ENCODE results near the gene REPIN1.

The REPIN1 gene

GRCh38 chr7:150338166-150338829, 30.3 kb upstream of the REPIN1 start:
- no peaks in the 10 kb centered on the region for H3K9me3 ChIP-seq (ENCODE audit: insufficient read depth, low read length)
- H3F3A ChIP-seq (ENCODE audit: insufficient read depth), result no peaks in the 10 kb centered on the region
- H3K4me2 ChIP-seq (ENCODE audit: low read depth, low read length, poor library complexity, severe bottlenecking), result no peak overlapping the region
- no peak overlapping the region for H3K4me3 ChIP-seq (ENCODE audit: insufficient read depth, low read length, poor library complexity, severe bottlenecking)
- H3K9ac ChIP-seq (ENCODE audit: low read length), result no peak overlapping the region
- H3K27me3 ChIP-seq (ENCODE audit: low read length), result no peaks in the 10 kb centered on the region
- TF ChIP-seq EZH2phosphoT487 (conservative IDR thresholded peaks at IDR 0.05; ENCODE audit: low read length) (no peak), CTCF (IDR thresholded peaks at IDR 0.05; ENCODE audit: insufficient read depth, low read length, poor library complexity, severe bottlenecking) (no peak)
- no peaks in the 10 kb centered on the region for H3K9me2 ChIP-seq (replicated peaks; ENCODE audit: insufficient read depth, low read length)
- H3K27ac ChIP-seq (ENCODE audit: low read depth, low read length), result no peak overlapping the region
- H4K20me1 ChIP-seq (ENCODE audit: low read depth, low read length), result no peaks in the 10 kb centered on the region
- H3K36me3 ChIP-seq (ENCODE audit: low read length), result no peaks in the 10 kb centered on the region
- no peak overlapping the region for H2AFZ ChIP-seq (ENCODE audit: low read depth, low read length, severe bottlenecking)
- no peaks in the 10 kb centered on the region for H3K79me2 ChIP-seq (ENCODE audit: insufficient read depth, low read length)

- Histone ChIP-seq H3F3A (ENCODE audit: insufficient read depth) (no peaks in the 10 kb centered on the region), H3K27ac (ENCODE audit: low read depth, low read length) (no peak overlapping the region), H2AFZ (ENCODE audit: low read depth, low read length, severe bottlenecking) (no peak overlapping the region), H3K9me3 (ENCODE audit: insufficient read depth, low read length) (no peaks in the 10 kb centered on the region), H3K79me2 (ENCODE audit: insufficient read depth, low read length) (no peaks in the 10 kb centered on the region), H3K9me2 (replicated peaks; ENCODE audit: insufficient read depth, low read length) (no peaks in the 10 kb centered on the region), H3K27me3 (ENCODE audit: low read length) (no peaks in the 10 kb centered on the region), H3K36me3 (ENCODE audit: low read length) (no peaks in the 10 kb centered on the region), H3K4me3 (ENCODE audit: insufficient read depth, low read length, poor library complexity, severe bottlenecking) (no peak overlapping the region), H4K20me1 (ENCODE audit: low read depth, low read length) (no peaks in the 10 kb centered on the region), H3K9ac (ENCODE audit: low read length) (no peak overlapping the region), H3K4me2 (ENCODE audit: low read depth, low read length, poor library complexity, severe bottlenecking) (no peak overlapping the region)
- no peak for TF ChIP-seq CTCF (IDR thresholded peaks at IDR 0.05; ENCODE audit: insufficient read depth, low read length, poor library complexity, severe bottlenecking)
- no peak for TF ChIP-seq EZH2phosphoT487 (conservative IDR thresholded peaks at IDR 0.05; ENCODE audit: low read length)
Observed at GRCh38 chr7:150339409-150339809, 29.2 kb upstream of the REPIN1 start.

GRCh38 chr7:150340024-150340749, 28.4 kb upstream of the REPIN1 start:
- no peaks in the 10 kb centered on the region for H3K36me3 ChIP-seq (ENCODE audit: low read length)
- H2AFZ ChIP-seq (ENCODE audit: low read depth, low read length, severe bottlenecking), result no peak overlapping the region
- H3K9me2 ChIP-seq (replicated peaks; ENCODE audit: insufficient read depth, low read length), result no peaks in the 10 kb centered on the region
- H3K9ac ChIP-seq (ENCODE audit: low read length), result no peak overlapping the region
- TF ChIP-seq EZH2phosphoT487 (conservative IDR thresholded peaks at IDR 0.05; ENCODE audit: low read length) (no peak), CTCF (IDR thresholded peaks at IDR 0.05; ENCODE audit: insufficient read depth, low read length, poor library complexity, severe bottlenecking) (no peak)
- no peaks in the 10 kb centered on the region for H3K27me3 ChIP-seq (ENCODE audit: low read length)
- no peak overlapping the region for H3K4me3 ChIP-seq (ENCODE audit: insufficient read depth, low read length, poor library complexity, severe bottlenecking)
- no peak overlapping the region for H3K27ac ChIP-seq (ENCODE audit: low read depth, low read length)
- H3K9me3 ChIP-seq (ENCODE audit: insufficient read depth, low read length), result no peaks in the 10 kb centered on the region
- no peaks in the 10 kb centered on the region for H3F3A ChIP-seq (ENCODE audit: insufficient read depth)
- no peaks in the 10 kb centered on the region for H3K79me2 ChIP-seq (ENCODE audit: insufficient read depth, low read length)
- no peaks in the 10 kb centered on the region for H4K20me1 ChIP-seq (ENCODE audit: low read depth, low read length)
- no peak overlapping the region for H3K4me2 ChIP-seq (ENCODE audit: low read depth, low read length, poor library complexity, severe bottlenecking)

Measured in SU-DHL-6 (cell line).